Effector memory CD4-positive, alpha-beta T cell (primary cell): ENCODE measurements around the gene SRGAP3.

Experiments used
- DNase-seq, 3 donors: peaks; one replicate each; pipeline ENCODE4 v3.0.0-alpha.2; 2020
- H3K27ac ChIP-seq: 2 replicates; pipeline ENCODE4 v1.7.0; 2013; ENCODE audit warnings: mild to moderate bottlenecking, low read length, moderate library complexity; ENCODE audit not compliant: insufficient read depth, poor library complexity, severe bottlenecking
- H3K27me3 ChIP-seq: replicated peaks from 2 replicates; pipeline ENCODE4 v1.7.0; 2013; ENCODE audit warnings: mild to moderate bottlenecking, low read length; ENCODE audit not compliant: insufficient read depth, control insufficient read depth, poor library complexity, severe bottlenecking
- H3K36me3 ChIP-seq: 2 replicates; pipeline ENCODE4 v1.7.0; 2013; ENCODE audit warnings: mild to moderate bottlenecking, low read length, moderate library complexity; ENCODE audit not compliant: control insufficient read depth, insufficient read depth
- H3K4me1 ChIP-seq: 2 replicates; pipeline ENCODE4 v1.7.0; 2013; ENCODE audit warnings: low read length, mild to moderate bottlenecking; ENCODE audit not compliant: control insufficient read depth, insufficient read depth, poor library complexity, severe bottlenecking
- H3K4me3 ChIP-seq: 2 replicates; pipeline ENCODE4 v1.7.0; 2013; ENCODE audit warnings: low read length, low read depth, mild to moderate bottlenecking; ENCODE audit not compliant: insufficient read depth, poor library complexity, severe bottlenecking
- H3K9me3 ChIP-seq: 2 replicates; pipeline ENCODE4 v1.7.0; 2013; ENCODE audit warnings: mild to moderate bottlenecking, low read length, moderate library complexity; ENCODE audit not compliant: control insufficient read depth

SRGAP3 gene

GRCh38 chr3:9217784-9218513, 31.5 kb downstream of the SRGAP3 start:
- Histone ChIP-seq H3K36me3 (no peaks in the 10 kb centered on the region), H3K27ac (no peak overlapping the region), H3K27me3 (no peaks in the 10 kb centered on the region), H3K9me3 (no peaks in the 10 kb centered on the region), H3K4me1 (no peaks in the 10 kb centered on the region), H3K4me3 (no peak overlapping the region)
- DNase-seq, result no peak

- H3K27ac ChIP-seq, result no peak overlapping the region
- no peaks in the 10 kb centered on the region for H3K36me3 ChIP-seq
- H3K27me3 ChIP-seq, result no peaks in the 10 kb centered on the region
- no peak overlapping the region for H3K4me3 ChIP-seq
- no peaks in the 10 kb centered on the region for H3K9me3 ChIP-seq
- DNase-seq, result no peak
- no peaks in the 10 kb centered on the region for H3K4me1 ChIP-seq
Measured at GRCh38 chr3:9216736-9217135, 32.7 kb downstream of the SRGAP3 start.

- Histone ChIP-seq H3K9me3 (no peaks in the 10 kb centered on the region), H3K27ac (no peak overlapping the region), H3K4me3 (no peak overlapping the region), H3K27me3 (no peaks in the 10 kb centered on the region), H3K36me3 (no peaks in the 10 kb centered on the region), H3K4me1 (no peaks in the 10 kb centered on the region)
- no peak for DNase-seq
Measured at GRCh38 chr3:9214599-9214998, 34.8 kb downstream of the SRGAP3 start.

- H3K27me3 ChIP-seq, result no peaks in the 10 kb centered on the region
- no peaks in the 10 kb centered on the region for H3K36me3 ChIP-seq
- no peak overlapping the region for H3K27ac ChIP-seq
- H3K9me3 ChIP-seq, result no peaks in the 10 kb centered on the region
- DNase-seq, result no peak
- no peaks in the 10 kb centered on the region for H3K4me1 ChIP-seq
- H3K4me3 ChIP-seq, result no peak overlapping the region
Measured at GRCh38 chr3:9214185-9214584, 35.3 kb downstream of the SRGAP3 start.

GRCh38 chr3:9213019-9213634, 36.3 kb downstream of the SRGAP3 start:
- no peak for DNase-seq

GRCh38 chr3:9211155-9211950, 38.1 kb downstream of the SRGAP3 start:
- no peak for DNase-seq
- H3K9me3 ChIP-seq, result no peaks in the 10 kb centered on the region
- H3K36me3 ChIP-seq, result no peaks in the 10 kb centered on the region
- no peaks in the 10 kb centered on the region for H3K27me3 ChIP-seq
- H3K4me1 ChIP-seq, result no peaks in the 10 kb centered on the region
- H3K4me3 ChIP-seq, result no peak overlapping the region
- no peak overlapping the region for H3K27ac ChIP-seq

More at GRCh38 chr3:9213019-9213634, 36.3 kb downstream of the SRGAP3 start:
- Histone ChIP-seq H3K27ac (no peak overlapping the region), H3K36me3 (no peaks in the 10 kb centered on the region), H3K9me3 (no peaks in the 10 kb centered on the region), H3K27me3 (no peaks in the 10 kb centered on the region), H3K4me3 (no peak overlapping the region), H3K4me1 (no peaks in the 10 kb centered on the region)

GRCh38 chr3:9209777-9210176, 39.7 kb downstream of the SRGAP3 start:
- Histone ChIP-seq H3K27ac (no peak overlapping the region), H3K27me3 (no peaks in the 10 kb centered on the region), H3K36me3 (no peaks in the 10 kb centered on the region), H3K4me1 (no peaks in the 10 kb centered on the region), H3K4me3 (no peak overlapping the region), H3K9me3 (no peaks in the 10 kb centered on the region)
- DNase-seq, result no peak

- Histone ChIP-seq H3K4me3 (no peak overlapping the region), H3K27me3 (no peaks in the 10 kb centered on the region), H3K36me3 (no peaks in the 10 kb centered on the region), H3K27ac (no peak overlapping the region), H3K9me3 (no peaks in the 10 kb centered on the region), H3K4me1 (no peaks in the 10 kb centered on the region)
- no peak for DNase-seq
Measured at GRCh38 chr3:9208605-9209152, 40.8 kb downstream of the SRGAP3 start.

- no peak overlapping the region for H3K4me3 ChIP-seq
- no peak overlapping the region for H3K27ac ChIP-seq
- no peaks in the 10 kb centered on the region for H3K4me1 ChIP-seq
- no peaks in the 10 kb centered on the region for H3K27me3 ChIP-seq
- H3K36me3 ChIP-seq, result no peaks in the 10 kb centered on the region
- no peaks in the 10 kb centered on the region for H3K9me3 ChIP-seq
- no peak for DNase-seq
Measured at GRCh38 chr3:9207116-9207763, 42.2 kb downstream of the SRGAP3 start.
